Psoas muscle (tissue), 8 donors: ENCODE data around the gene JMJD4. TPM values are rescaled to one million over a fixed set of nuclear protein-coding genes. Genes with fewer than 3 reads are reported as not detected.
A peak's percentile ranks its signal among the peaks of the same experiment; 100 is the strongest.

ENCODE experiments used
- ATAC-seq, 4 donors: fragments of 200-7000 bp; cut with Tn5 transposase; one replicate each; pipeline ENCODE4 v1.9.1; 2020; ENCODE audit warnings: moderate library complexity in 3 of 4, mild to moderate bottlenecking in 2 of 4
- DNase-seq, 2 donors: peaks; one replicate each; pipeline ENCODE4 v3.0.0-alpha.2; 2020
- H3K27ac ChIP-seq: fragments of 200-600 bp; one replicate; pipeline ENCODE4 v1.8.0; 2022
- H3K27me3 ChIP-seq, 3 donors: fragments of 200-600 bp in 1 of 3; one replicate each; pipeline versions ENCODE4 v1.6.1 to v1.8.0; 2013 to 2022; ENCODE audit warnings: low read length in 2 of 3, mild to moderate bottlenecking in 2 of 3, moderate library complexity in 1 of 3; ENCODE audit not compliant: insufficient read depth in 3 of 3
- H3K36me3 ChIP-seq, 2 donors: fragments of 200-600 bp in 1 of 2; one replicate each; pipeline versions ENCODE4 v1.6.1 to v1.8.0; 2013 to 2022; ENCODE audit warnings: low read depth in 1 of 2, mild to moderate bottlenecking in 1 of 2, moderate library complexity in 1 of 2; ENCODE audit not compliant: insufficient read depth in 1 of 2
- H3K4me1 ChIP-seq: fragments of 200-600 bp; one replicate; pipeline ENCODE4 v1.8.0; 2022
- H3K4me3 ChIP-seq: fragments of 200-600 bp; one replicate; pipeline ENCODE4 v1.8.0; 2022; ENCODE audit warnings: mild to moderate bottlenecking
- H3K9me3 ChIP-seq: fragments of 200-600 bp; one replicate; pipeline ENCODE4 v1.8.0; 2022
- CTCF ChIP-seq: fragments of 200-600 bp; IDR thresholded peaks from one replicate; pipeline ENCODE4 v1.8.0; 2022; ENCODE audit warnings: antibody characterized with exemption
- whole genome bisulfite sequencing, 3 donors: extraction: QIAGEN DNeasy Blood & Tissue Kit; methylation state at CpG; one replicate each; pipeline versions ENCODE4 v1.1.6 to v1.1.7; 2013; 5-methylcytosine and 5-hydroxymethylcytosine counted together
- intact Hi-C, 2 donors: fragments of 100-400 bp; cut with DNase I; formaldehyde crosslinking; loops; one replicate each; pipeline versions ENCODE4 v1.11.0 to v1.14.2; 2022
- polyA plus RNA-seq, 3 donors: library from polyadenylated mRNA; stranded (reverse); fragments of 200-250 nt; gene quantifications; one replicate each; pipeline ENCODE4 v1.2.3, GENCODE V29; 2013
- total RNA-seq, 4 donors: library from RNA; stranded (reverse); fragmentation: NEBNext Ultra II Directional in 2 of 4; extraction: Animal tissue kit (Norgen Biotek cat#: 25700) in 2 of 4; gene quantifications; one replicate each; pipeline versions ENCODE4 v1.2.1 to v1.2.4, GENCODE V29; 2021 to 2023
- donor health status: healthy with polysubstance abuse.
- donor health status: DM: no; HTN: no; CAD: no; lungs with moderate emphysema.
- donor health status: Bipolar disorder and iron deficiency.
- donor health status: healthy.
- donor health status: DM: yes; HTN: yes; CAD: no.
- donor health status: DM: no; HTN: no; CAD: no.
- donor health status: DM: no; HTN: no; CAD: no.
- donor health status: DM: yes; HTN: yes; CAD: no.

The JMJD4 gene
- total and polyA plus RNA-seq, 7 donors, result 9.0 to 20.5 (median 15.3) TPM

- H3K9me3 ChIP-seq, result no peaks in the 10 kb centered on the region
- no peaks in the 10 kb centered on the region for H3K4me1 ChIP-seq
- no peaks in the 10 kb centered on the region for H3K27me3 ChIP-seq
- no peak overlapping the region for H3K4me3 ChIP-seq
- intact Hi-C loops, result no loop called here
- no peak for TF ChIP-seq CTCF
- WGBS, 3 donors, result 95 to 97% (median 95%) methylated on average over 4 of the region's 4 CpGs
- H3K36me3 ChIP-seq, result peaks cover 0 to 18% of the 10 kb centered on the region in 2 donors
- DNase-seq (peak in 1 of 2 donors; percentile 34), ATAC-seq (no peak)
- no peak overlapping the region for H3K27ac ChIP-seq
Measured at GRCh38 chr1:227777646-227778045, 42.5 kb upstream of the JMJD4 start.

DNA sequence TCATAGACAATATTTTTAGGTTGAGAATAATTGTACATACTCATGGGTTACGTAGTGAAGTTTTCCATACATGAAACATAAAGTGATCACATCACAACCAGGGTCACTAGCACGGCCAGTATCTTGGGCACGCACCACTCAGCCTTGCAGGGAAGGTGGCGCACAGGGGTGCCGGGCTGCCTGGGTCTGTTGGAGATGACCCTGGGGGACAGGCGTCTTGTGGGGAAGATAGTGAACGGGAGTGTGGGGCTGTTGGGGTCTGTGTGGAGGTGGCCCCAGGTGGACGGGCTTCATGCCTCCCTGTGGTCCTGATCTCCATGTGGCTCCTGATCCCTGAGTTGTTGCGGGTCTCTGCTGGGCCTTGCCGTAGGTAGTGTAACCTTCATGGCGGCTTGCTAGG is 42.1 kb upstream of the JMJD4 start:
- DNase-seq (peak in 1 of 2 donors; percentile 43), ATAC-seq (no peak)
- intact Hi-C loops, result no loop called here
- no peak overlapping the region for H3K27ac ChIP-seq
- no peak overlapping the region for H3K4me3 ChIP-seq
- H3K9me3 ChIP-seq, result no peaks in the 10 kb centered on the region
- no peak for TF ChIP-seq CTCF
- 90 to 97% (median 91%) methylated on average over 11 of the region's 11 CpGs for WGBS, 3 donors
- H3K36me3 ChIP-seq, result peaks cover 0 to 18% of the 10 kb centered on the region in 2 donors
- no peaks in the 10 kb centered on the region for H3K4me1 ChIP-seq
- H3K27me3 ChIP-seq, result no peaks in the 10 kb centered on the region

DNA sequence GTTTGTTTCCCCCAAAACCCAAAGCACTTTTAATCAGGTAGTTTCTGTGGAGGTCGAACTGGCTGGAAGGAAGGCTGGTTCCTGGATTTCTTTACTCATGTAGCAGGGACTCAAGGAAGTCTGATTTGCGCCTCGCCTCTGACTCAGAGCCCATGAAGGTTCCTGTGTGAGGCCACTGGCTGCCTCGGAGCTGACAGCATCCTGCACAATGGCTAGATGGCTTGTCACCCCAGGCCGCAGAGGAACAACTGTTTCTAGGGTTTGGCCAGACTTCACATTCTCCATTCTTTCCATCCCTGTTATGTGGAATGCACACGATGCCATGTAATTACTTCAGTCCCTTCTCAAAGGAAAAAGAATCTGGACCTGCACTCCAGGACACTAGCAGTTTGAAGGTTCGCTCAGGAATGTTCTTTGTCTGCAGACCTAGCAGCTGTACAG is 41.2 kb upstream of the JMJD4 start:
- Histone ChIP-seq H3K9me3 (no peaks in the 10 kb centered on the region), H3K4me3 (no peak overlapping the region), H3K4me1 (no peaks in the 10 kb centered on the region), H3K36me3 (peaks cover 0 to 18% of the 10 kb centered on the region in 2 donors), H3K27ac (no peak overlapping the region), H3K27me3 (no peaks in the 10 kb centered on the region)
- ATAC-seq (no peak), DNase-seq (no peak)
- TF ChIP-seq CTCF, result no peak
- intact Hi-C loops, result no loop called here
- WGBS, 3 donors, result 67 to 80% (median 70%) methylated on average over 7 of the region's 7 CpGs

DNA sequence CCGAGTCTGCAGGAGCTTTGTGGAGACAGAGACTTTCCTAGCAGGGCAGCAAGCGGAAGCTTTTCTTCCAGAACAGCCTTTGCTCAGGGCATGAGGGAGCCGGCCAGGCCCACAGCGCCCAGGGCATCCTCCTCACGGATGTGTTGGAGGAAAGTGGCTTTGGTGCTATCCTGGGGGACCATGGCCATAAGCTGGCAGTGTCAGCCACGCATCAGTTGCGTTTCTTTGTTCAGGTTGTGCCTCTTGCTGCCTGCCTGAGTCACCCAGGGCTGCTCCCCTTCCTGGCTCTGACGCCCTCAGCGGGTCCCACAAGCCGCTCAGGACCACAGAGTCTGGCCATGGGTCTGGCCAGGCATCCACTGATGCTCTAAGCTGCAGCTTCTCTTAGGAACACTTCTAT is 40.7 kb upstream of the JMJD4 start:
- H3K36me3 ChIP-seq, result peaks cover 0 to 18% of the 10 kb centered on the region in 2 donors
- H3K4me1 ChIP-seq, result no peaks in the 10 kb centered on the region
- H3K27ac ChIP-seq, result no peak overlapping the region
- no peaks in the 10 kb centered on the region for H3K9me3 ChIP-seq
- no peak for TF ChIP-seq CTCF
- H3K27me3 ChIP-seq, result no peaks in the 10 kb centered on the region
- intact Hi-C loops, result no loop called here
- DNase-seq (no peak), ATAC-seq (no peak)
- 89 to 94% (median 94%) methylated on average over 10 of the region's 10 CpGs for WGBS, 3 donors
- no peak overlapping the region for H3K4me3 ChIP-seq
